Measurements from ENCODE around the gene HSPA2.

Gene HSPA2

GRCh38 chr14:64540208-64541202 is at the start of gene HSPA2:
Gene HSPA2, plus strand, starts transcription at chr14:64540741. Its CDS starts 109 bp downstream, at chr14:64540850.
- DNase-seq: no peak

DNA sequence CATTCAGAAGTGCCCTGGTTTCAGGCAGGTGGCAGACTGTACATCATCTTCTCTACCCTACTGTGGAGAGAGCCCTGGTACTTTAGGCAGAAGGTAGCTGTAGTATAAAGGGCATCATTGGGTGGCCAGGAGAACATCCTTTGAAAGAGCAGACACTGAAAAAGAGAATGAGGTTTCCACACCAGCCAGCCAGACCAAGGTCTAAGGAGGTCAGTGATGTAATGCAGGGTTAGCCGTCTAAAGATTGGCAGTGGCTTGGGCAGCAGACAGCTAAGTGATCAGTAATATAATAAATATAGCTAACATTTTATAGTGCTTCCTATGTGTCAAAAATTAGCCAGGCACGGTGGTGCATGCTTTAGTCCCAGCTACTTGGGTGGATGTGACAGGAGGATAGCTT is 48.9 kb upstream of the HSPA2 start:
- DNase-seq: no peak

DNA sequence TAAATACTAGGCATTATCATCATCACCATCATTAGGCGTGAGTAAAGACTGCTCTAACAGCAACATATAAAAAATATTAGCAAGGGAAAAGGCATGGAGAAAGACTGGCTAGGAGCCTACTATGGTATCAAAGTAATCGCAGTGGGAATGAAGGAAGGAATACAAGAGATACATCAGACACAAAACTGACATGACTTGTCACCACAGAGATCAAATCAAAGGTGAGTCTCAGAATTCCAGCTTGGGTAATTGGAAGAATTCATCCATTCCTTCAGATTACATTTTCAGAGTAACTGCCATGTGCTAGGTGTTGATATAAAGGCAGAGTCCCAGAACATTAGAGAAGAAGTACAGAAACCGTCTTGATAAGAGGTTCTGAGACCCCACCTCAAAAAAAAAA is 47.1 kb upstream of the HSPA2 start:
- DNase-seq: no peak

DNA sequence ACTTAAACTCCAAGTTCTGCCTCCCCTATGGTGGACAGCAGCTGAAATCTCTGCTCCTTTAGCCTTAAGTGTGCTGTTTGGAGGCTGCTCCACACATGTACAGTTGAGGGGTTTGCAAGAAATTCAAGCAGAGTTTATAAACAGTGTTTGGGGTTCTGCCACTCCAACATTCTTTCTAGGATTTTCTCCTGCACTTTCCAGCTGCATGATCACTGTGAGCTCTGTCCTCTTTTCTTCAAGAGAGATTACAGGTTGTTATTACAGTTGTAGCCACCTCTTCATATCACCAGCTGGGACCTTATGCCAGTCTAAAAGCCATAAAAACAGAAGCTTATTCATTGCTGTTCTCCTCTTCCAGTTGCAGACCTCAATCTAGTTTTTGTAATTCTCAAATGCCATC is 45.3 kb upstream of the HSPA2 start:
- DNase-seq: no peak

DNA sequence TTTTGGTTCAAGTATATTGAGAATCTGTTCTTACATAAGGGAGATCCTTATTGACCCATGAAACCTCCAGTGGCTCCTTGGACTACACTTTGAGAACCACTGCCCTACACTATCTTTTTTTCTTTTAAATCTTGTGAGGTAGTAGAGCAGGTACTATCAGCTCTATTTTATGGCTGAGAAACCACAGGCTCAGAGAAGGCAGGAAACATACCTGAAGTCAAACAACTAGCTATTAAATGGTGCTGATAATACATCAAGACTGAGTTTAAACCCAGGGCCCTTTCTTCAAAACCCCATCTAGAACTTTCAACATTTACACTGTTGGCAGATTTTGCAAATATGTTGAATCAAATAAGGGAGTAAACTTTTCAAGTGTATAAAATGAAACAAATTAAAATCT is 43.8 kb upstream of the HSPA2 start:
- no peak for DNase-seq

GRCh38 chr14:64500088-64500487 is 40.5 kb upstream of the HSPA2 start:
- DNase-seq: no peak

DNA sequence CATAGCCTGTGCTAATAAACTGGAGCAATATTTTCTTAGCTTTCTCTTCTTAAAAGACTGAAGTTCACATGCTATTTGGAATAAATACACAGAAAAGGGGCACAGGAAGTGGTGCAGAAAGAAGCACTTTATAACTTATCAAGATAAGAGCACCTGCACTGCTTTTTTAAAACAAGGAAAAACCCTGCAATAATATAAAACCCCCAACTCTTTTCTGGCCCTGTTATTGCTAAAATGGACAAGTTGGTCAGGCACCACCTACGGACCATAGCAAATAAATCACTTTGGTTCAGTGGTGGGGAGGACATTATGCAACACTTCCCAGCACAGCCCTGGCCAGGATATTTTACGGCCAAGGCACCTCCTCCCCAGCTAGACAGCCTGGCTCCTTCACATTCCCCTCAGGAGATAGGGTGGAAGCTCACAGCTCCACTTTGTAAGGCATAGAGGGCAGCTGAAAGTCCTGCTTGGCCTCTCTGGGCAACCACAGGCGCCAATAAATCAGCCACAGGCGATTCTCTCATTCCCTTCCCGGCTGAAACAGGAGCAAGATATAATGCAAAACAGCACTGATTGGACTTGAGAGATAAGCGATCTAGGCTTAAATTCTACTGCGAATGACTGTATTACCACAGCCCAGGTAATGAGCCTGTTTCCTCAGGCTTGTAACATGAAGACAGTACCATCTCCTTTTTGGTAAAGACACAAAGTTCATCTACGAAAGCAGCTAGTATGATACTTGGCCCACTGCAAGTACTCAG is 39.0 kb upstream of the HSPA2 start:
- DNase-seq: no peak

- no peak for DNase-seq
Observed at GRCh38 chr14:64502456-64502855, 38.1 kb upstream of the HSPA2 start.

GRCh38 chr14:64502887-64503433 is 37.6 kb upstream of the HSPA2 start:
- DNase-seq: no peak

DNA sequence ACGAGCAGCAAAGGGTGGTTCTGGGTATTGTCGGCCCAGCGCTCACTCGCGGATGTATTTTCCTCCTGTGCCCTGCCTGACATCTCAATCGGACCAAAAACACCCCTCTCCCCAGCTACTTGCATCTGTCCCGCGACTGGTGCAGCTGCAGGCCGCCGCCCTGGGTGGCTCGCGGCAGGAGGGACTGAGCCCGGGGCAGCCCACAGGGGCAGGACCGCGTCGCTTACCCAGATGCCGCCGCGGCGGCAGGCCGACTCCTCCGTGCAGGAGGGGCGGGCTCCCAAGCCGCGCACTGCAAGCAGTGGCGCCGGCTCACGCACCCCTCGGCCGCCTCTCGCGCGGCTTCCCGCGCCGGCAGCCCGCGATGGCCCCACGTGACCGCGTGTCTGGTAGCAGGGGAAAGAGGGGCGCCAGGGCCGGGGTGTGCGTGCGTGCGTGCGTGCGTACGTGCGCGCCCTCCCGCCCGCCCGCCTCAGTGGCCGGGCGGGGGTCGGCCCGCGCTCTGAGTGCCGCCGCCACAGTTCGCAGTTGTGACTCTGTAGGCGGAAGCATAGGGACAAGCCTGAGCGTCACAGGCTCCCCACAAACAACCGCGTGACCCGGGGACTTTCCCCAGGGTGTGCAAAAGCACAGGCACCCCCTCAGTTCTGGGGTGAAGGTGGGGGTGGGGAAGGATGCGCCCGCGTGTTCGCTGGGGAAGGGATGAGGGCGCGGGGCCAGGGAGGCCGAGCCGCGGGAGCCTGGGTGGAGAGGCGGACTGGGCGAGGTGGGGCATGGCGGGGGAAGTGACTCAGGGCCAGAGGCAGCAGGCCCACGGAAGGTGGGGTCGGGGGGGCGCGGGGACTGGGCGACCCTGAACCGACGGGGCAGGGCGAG is 36.9 kb upstream of the HSPA2 start, which contains the start of gene ZBTB25:
Gene ZBTB25, minus strand, starts transcription at position 405 of the 876 bp plus-strand sequence. CDS start 13,305 bp downstream, outside the sequence.
- DNase-seq: peak; percentile 90

DNA sequence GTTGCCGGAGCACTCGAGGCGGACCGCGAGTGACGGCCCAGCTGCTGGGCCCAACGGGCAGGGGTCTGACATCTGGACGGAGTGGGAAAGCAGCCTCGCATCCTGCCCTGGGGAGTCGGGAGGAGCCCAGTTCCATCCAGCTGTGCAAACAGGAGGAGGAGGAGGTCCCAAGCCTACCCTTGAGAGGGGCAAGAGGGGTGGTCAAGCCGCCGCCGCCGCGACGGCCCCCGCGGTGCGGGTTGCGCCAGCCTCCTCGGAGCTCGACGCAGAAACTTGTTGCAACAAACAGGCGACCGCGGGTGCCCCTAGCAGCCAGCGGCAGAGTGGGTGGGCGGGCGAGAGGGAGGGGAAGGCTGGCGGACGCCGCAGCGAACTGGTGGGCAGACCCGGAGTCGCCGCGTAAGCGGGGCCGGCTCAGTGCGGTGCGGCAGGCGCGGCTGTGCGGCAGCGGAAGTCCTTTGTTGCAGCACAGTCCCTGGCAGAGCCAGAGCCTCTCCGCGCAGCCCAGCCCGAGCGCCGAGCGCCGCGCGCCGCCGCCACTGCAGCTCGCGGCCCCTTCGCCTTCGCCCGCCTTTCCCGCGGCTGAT is 36.1 kb upstream of the HSPA2 start, which contains the start of gene ZBTB1:
Gene ZBTB1, plus strand, starts transcription at position 461 of the 587 bp plus-strand sequence. CDS start 16,735 bp downstream, outside the sequence.
- peak; percentile 67 for DNase-seq

DNA sequence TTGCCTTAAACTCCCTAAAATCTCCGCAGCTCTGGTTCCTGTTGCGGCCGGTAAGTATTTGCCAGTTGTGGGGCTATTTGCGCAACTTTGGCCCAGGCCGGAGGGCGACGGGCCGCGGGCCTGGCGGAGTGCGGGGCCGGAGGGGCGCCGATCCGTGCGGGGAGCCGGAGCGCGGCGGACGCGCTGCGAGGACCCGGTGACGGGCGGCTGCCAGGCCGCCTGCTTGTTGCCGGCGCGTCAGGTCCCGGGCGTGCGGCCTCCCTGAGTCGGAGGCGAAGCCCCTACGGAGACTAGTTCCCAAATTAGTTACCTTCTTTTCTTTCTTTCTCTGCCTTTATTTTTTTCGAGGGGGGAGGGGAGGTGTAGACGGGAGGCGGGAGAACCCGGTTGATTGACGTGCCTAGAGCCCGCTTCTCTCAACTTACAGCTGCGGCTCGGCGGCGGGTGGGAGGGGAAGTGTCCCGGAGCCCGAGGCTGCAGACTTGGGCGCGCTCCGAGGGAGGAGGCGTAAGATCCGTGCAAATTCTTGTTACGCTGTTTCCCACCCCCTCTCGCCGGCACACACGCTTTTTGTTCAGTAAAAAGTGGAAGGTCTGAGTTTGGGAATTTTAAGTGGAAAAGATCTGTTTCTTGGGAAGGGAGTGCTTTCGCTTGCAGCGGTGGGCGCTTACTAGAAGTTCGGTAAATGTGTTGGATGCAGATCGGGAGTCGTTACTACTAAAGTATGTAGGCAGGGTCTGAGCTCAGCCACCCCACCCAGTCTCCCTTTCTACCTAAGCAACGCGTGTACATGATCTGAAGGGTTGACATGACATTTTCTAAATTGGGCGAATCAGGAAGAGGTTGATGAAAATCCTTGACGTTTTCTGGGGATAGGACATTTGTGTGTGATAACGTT is 35.4 kb upstream of the HSPA2 start:
- DNase-seq: peak; percentile 82

DNA sequence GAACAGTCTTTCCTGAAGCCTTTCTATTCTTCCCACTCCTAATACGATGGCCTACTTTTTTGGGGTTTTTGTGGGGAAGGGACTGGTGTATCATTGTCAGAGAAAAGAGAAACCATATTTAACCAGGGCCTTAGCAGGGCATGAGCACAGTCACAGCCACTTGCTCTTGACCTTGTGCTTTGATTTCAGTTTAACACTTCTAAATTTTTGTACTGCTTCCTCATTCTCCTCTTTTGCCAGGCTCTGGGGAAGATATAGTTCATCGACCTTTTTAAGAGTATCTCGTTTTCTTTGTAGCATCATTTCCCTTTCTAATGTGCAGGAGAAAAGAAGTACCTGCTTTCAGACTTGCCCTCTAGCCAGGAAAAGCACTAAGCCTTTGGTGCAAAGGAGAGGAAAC is 33.8 kb upstream of the HSPA2 start:
- DNase-seq: no peak

- DNase-seq: no peak
Observed at GRCh38 chr14:64507376-64508156, 33.0 kb upstream of the HSPA2 start.

GRCh38 chr14:64508215-64508776 is 32.2 kb upstream of the HSPA2 start:
- DNase-seq: no peak

DNA sequence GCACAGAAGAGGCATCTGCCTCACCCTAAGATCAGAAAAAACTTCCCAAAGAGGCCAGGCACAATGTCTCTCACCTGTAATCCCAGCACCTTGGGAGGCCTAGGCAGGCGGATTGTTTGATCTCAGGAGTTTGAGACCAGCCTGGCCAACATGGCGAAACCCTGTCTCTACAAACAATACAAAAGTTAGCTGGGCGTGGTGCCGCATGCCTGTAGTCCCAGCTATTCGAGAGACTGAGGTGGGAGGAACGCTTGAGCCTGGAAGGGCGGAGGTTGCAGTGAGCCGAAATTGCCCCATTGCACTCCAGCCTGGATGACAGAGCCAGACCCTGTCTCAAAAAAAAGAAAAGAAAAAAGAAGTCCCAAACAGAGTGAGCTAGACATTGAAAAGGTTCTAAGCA is 31.5 kb upstream of the HSPA2 start:
- DNase-seq: no peak

DNA sequence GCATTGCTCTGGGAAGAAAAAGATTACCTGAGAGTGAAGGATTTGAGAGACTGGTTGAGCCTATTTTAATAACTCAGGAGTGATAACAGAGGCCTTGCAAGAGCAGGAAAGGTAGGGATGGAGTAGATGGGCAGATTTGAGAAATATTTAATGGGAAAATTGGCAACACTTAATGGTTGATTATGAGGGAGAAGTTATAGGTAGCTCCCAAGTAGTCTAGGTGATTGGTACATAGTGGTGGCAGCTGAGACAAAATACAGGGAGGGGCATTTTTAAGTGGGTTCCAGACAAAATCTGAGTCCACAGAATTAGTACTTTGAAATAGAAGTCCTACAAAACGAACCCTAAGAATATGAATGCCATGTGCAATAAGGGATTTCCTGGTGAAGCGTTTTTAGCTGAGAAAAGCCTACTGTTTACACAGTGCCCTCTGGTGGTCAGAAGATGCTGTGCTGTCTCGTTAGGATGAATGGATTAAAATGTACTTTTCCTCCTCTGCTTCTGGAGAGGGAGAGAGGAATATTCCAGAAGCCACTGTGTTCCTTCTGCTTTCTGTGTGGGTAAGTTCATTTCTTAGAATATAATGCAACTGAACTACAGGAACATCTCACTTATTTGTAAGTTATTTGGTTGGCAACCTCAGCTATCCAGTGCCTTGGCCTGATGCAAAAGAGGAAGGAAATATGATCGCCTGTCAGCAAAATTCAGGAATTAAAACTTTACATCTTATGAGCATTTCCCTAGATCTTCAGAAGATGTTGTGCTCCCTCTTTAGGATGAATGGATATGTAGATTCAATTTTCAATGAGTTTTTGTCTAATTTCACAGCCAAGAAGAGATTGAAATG is 29.5 kb upstream of the HSPA2 start:
- DNase-seq: peak; percentile 65

GRCh38 chr14:64513271-64513670 is 27.3 kb upstream of the HSPA2 start:
- no peak for DNase-seq

DNA sequence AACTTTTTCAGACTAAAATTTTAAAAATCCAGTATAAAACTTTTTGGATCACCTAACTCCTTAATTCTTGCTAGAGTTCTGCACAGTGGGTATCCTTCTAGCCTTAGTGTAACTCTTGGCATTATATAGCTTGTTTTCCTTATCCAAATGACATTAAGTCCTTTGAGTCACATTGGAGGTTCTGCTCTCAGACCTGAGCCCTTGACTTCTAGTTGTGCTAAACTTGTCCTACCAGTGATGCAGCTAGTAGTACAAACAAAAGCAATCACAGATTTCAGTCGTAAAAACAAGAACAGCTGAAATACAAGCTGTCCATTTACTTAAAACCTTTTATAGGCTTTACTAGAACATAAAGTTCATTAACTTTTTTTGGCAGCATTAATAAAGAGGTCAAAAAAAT is 25.5 kb upstream of the HSPA2 start:
- no peak for DNase-seq

Measured in NCI-H1105 (cell line).